K562 (cell line): ENCODE results near the gene HTR5A. TPM values are rescaled to one million over a fixed set of nuclear protein-coding genes. Genes with fewer than 3 reads are reported as not detected.

Source experiments
- ATF7 ChIP-seq: fragments of 450-650 bp; IDR thresholded peaks from 2 replicates; pipeline ENCODE4 v1.7.1; 2014; ENCODE audit warnings: mild to moderate bottlenecking, moderate library complexity
- CBFA2T3 ChIP-seq: fragments of 450-650 bp; IDR thresholded peaks from 2 replicates; pipeline ENCODE4 v1.6.1; 2017
- CBFB ChIP-seq: sonication (generic); formaldehyde crosslinking; IDR thresholded peaks from 2 replicates; pipeline ENCODE4 v1.4.0; 2020; ENCODE audit warnings: mild to moderate bottlenecking, missing genetic modification reagents
- CEBPG ChIP-seq, 3 experiments: fragments of 200-800 bp in 1 of 3; sonication (Bioruptor generic) in 1 of 3; sonication (generic) in 1 of 3; formaldehyde crosslinking in 1 of 3; IDR thresholded peaks in 2 of 3; conservative IDR thresholded peaks in 1 of 3; 2 replicates each; pipeline versions ENCODE4 v1.6.1 to v1.8.0; 2016 to 2022; ENCODE audit warnings: missing compliant biosample characterization in 2 of 3, missing genetic modification characterization in 2 of 3, mild to moderate bottlenecking in 1 of 3, missing genetic modification reagents in 1 of 3
- ESRRA ChIP-seq: fragments of 450-650 bp; IDR thresholded peaks from 2 replicates; pipeline ENCODE4 v1.6.1; 2014; ENCODE audit warnings: low read depth, mild to moderate bottlenecking, moderate library complexity, borderline replicate concordance
- FOXJ2 ChIP-seq: fragments of 200-800 bp; sonication (Bioruptor generic); IDR thresholded peaks from 2 replicates; pipeline ENCODE4 v1.6.1; 2016; ENCODE audit warnings: missing genetic modification characterization, missing compliant biosample characterization
- MXI1 ChIP-seq: IDR thresholded peaks from 2 replicates; pipeline ENCODE4 v1.6.1; 2011; ENCODE audit warnings: low read depth, mild to moderate bottlenecking, improper control_type of control experiment, low read length
- PML ChIP-seq: IDR thresholded peaks from 2 replicates; pipeline ENCODE4 v1.6.1; 2012; ENCODE audit warnings: low read length, inconsistent platforms
- RFX1 ChIP-seq: fragments of 450-650 bp; IDR thresholded peaks from 2 replicates; pipeline ENCODE4 v1.6.1; 2016; ENCODE audit warnings: mild to moderate bottlenecking, moderate library complexity
- RNF2 ChIP-seq: sonication (generic); IDR thresholded peaks from 2 replicates; pipeline ENCODE4 v1.6.1; 2016
- SMARCB1 ChIP-seq: IDR thresholded peaks from 2 replicates; pipeline ENCODE4 v1.6.1; 2011; ENCODE audit warnings: improper control_type of control experiment, low read depth; ENCODE audit not compliant: insufficient read length
- U2AF1 ChIP-seq: fragments of 200-400 bp; formaldehyde crosslinking; optimal IDR thresholded peaks from 2 replicates; pipeline ENCODE3; 2017; ENCODE audit warnings: mild to moderate bottlenecking, low read depth, low read length, moderate library complexity
- YBX1 ChIP-seq: fragments of 450-650 bp; IDR thresholded peaks from 2 replicates; pipeline ENCODE4 v1.7.1; 2016; ENCODE audit warnings: mild to moderate bottlenecking
- ZBTB7A ChIP-seq: IDR thresholded peaks from 2 replicates; pipeline ENCODE4 v1.6.1; 2011; ENCODE audit warnings: low read depth, mild to moderate bottlenecking, low read length, moderate library complexity, borderline replicate concordance; ENCODE audit not compliant: control insufficient read depth
- ZNF174 ChIP-seq: fragments of 250-450 bp; sonication (Bioruptor Pico); IDR thresholded peaks from 2 replicates; pipeline ENCODE4 v1.4.0; 2020; ENCODE audit warnings: mild to moderate bottlenecking
- ZNF444 ChIP-seq: fragments of 250-450 bp; sonication (Bioruptor Pico); IDR thresholded peaks from 2 replicates; pipeline ENCODE4 v1.4.0; 2020; ENCODE audit warnings: mild to moderate bottlenecking, moderate library complexity
- polyA plus RNA-seq, 8 experiments: library from polyadenylated mRNA; depleted of rRNA in 4 of 8; stranded (reverse) in 5 of 8; unstranded in 3 of 8; fragments of >200 nt; fragmentation: Nextera tagmentation in 2 of 8; fragmentation: Illumina TruSeq in 1 of 8; extraction: Ambion mirVana in 2 of 8; extraction: Trizol in 1 of 8; gene quantifications; 2 replicates each; pipeline versions ENCODE4 v1.2.1 to v1.2.3, GENCODE V29; 2011 to 2014; ENCODE audit warnings: inconsistent platforms in 1 of 8, missing spikeins in 1 of 8
- total RNA-seq, 7 experiments: library from RNA; depleted of rRNA in 6 of 7; stranded (reverse); fragments of >200 nt in 6 of 7; fragmentation: Illumina TruSeq in 2 of 7; extraction: Trizol in 2 of 7; gene quantifications; 2 replicates each; pipeline versions ENCODE4 v1.2.1 to v1.2.3, GENCODE V29; 2011 to 2021; ENCODE audit warnings: low replicate concordance in 1 of 7
- TF ChIP-seq, protein P1 (sequence below): fragments of 250-450 bp; sonication (Bioruptor Pico); IDR thresholded peaks from 2 replicates; pipeline ENCODE4 v1.8.0; 2022; ENCODE audit warnings: moderate library complexity, mild to moderate bottlenecking, inconsistent platforms
- TF ChIP-seq, protein P2 (sequence below): sonication (generic); formaldehyde crosslinking; IDR thresholded peaks from 2 replicates; pipeline ENCODE4 v1.8.0; 2023; ENCODE audit warnings: mild to moderate bottlenecking, missing genetic modification reagents
- TF ChIP-seq, protein P3 (sequence below): sonication (generic); formaldehyde crosslinking; IDR thresholded peaks from 2 replicates; pipeline ENCODE4 v1.8.0; 2023; ENCODE audit warnings: mild to moderate bottlenecking, missing genetic modification reagents
- TF ChIP-seq, protein P4 (sequence below): fragments of 250-450 bp; sonication (Bioruptor Pico); IDR thresholded peaks from 2 replicates; pipeline ENCODE4 v1.8.0; 2022; ENCODE audit warnings: moderate library complexity, mild to moderate bottlenecking, inconsistent platforms

HTR5A gene
- total and polyA plus RNA-seq, 9 of the 15 experiments (the other 6 are each of a cell fraction or from before 2014, with no cell fraction given), result 0.06 TPM; not detected in 8

DNA sequence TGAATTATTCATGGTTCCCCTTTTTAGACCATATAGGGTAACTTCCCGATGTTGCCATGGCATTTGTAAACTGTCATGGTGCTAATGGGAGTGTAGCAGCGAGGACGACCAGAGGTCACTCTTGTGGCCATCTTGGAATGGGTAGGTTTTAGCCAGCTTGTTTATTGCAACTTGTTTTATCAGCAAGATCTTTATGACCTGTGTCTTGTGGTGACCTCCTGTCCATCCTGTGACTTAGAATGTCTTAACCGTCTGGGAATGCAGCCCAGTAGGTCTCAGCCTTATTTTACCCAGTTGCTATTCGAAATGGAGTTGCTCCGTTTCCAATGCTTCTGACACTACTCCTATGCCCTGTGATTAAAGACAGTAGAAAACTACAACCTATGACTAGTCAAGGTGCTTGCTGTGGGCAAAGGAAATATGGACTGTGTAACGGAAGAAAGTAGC lies 48.4 kb upstream of the HTR5A start (continued):
- TF ChIP-seq ATF7, result 0 out of 2 replicates have a peak, but pooled peaks have one; percentile 10
- TF ChIP-seq, protein P1, sequence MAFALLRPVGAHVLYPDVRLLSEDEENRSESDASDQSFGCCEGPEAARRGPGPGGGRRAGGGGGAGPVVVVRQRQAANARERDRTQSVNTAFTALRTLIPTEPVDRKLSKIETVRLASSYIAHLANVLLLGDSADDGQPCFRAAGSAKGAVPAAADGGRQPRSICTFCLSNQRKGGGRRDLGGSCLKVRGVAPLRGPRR (CRISPR knock-in tag), result no peak
- no peak for TF ChIP-seq CEBPG (CRISPR knock-in tag; IDR thresholded peaks at IDR 0.05)
- TF ChIP-seq CEBPG (tag; conservative IDR thresholded peaks at IDR 0.05 in 1 of 2, IDR thresholded peaks at IDR 0.05 in 1 of 2), result no peak
- TF ChIP-seq MXI1, result no peak
- TF ChIP-seq, protein P2, sequence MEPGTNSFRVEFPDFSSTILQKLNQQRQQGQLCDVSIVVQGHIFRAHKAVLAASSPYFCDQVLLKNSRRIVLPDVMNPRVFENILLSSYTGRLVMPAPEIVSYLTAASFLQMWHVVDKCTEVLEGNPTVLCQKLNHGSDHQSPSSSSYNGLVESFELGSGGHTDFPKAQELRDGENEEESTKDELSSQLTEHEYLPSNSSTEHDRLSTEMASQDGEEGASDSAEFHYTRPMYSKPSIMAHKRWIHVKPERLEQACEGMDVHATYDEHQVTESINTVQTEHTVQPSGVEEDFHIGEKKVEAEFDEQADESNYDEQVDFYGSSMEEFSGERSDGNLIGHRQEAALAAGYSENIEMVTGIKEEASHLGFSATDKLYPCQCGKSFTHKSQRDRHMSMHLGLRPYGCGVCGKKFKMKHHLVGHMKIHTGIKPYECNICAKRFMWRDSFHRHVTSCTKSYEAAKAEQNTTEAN (CRISPR knock-in tag), result no peak
- TF ChIP-seq, protein P3, sequence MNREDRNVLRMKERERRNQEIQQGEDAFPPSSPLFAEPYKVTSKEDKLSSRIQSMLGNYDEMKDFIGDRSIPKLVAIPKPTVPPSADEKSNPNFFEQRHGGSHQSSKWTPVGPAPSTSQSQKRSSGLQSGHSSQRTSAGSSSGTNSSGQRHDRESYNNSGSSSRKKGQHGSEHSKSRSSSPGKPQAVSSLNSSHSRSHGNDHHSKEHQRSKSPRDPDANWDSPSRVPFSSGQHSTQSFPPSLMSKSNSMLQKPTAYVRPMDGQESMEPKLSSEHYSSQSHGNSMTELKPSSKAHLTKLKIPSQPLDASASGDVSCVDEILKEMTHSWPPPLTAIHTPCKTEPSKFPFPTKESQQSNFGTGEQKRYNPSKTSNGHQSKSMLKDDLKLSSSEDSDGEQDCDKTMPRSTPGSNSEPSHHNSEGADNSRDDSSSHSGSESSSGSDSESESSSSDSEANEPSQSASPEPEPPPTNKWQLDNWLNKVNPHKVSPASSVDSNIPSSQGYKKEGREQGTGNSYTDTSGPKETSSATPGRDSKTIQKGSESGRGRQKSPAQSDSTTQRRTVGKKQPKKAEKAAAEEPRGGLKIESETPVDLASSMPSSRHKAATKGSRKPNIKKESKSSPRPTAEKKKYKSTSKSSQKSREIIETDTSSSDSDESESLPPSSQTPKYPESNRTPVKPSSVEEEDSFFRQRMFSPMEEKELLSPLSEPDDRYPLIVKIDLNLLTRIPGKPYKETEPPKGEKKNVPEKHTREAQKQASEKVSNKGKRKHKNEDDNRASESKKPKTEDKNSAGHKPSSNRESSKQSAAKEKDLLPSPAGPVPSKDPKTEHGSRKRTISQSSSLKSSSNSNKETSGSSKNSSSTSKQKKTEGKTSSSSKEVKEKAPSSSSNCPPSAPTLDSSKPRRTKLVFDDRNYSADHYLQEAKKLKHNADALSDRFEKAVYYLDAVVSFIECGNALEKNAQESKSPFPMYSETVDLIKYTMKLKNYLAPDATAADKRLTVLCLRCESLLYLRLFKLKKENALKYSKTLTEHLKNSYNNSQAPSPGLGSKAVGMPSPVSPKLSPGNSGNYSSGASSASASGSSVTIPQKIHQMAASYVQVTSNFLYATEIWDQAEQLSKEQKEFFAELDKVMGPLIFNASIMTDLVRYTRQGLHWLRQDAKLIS, result no peak
- no peak for TF ChIP-seq PML
- TF ChIP-seq FOXJ2 (tag), result peak; percentile 91
- no peak for TF ChIP-seq RNF2
- no peak for TF ChIP-seq CBFA2T3
- no peak for TF ChIP-seq SMARCB1
- no peak for TF ChIP-seq CBFB (CRISPR knock-in tag)
- peak; percentile 99 for TF ChIP-seq ESRRA
- TF ChIP-seq, protein P4, sequence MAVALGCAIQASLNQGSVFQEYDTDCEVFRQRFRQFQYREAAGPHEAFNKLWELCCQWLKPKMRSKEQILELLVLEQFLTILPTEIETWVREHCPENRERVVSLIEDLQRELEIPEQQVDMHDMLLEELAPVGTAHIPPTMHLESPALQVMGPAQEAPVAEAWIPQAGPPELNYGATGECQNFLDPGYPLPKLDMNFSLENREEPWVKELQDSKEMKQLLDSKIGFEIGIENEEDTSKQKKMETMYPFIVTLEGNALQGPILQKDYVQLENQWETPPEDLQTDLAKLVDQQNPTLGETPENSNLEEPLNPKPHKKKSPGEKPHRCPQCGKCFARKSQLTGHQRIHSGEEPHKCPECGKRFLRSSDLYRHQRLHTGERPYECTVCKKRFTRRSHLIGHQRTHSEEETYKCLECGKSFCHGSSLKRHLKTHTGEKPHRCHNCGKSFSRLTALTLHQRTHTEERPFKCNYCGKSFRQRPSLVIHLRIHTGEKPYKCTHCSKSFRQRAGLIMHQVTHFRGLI, result 0 out of 2 replicates have a peak, but pooled peaks have one; percentile 4
- TF ChIP-seq U2AF1, result no peak
- no peak for TF ChIP-seq ZBTB7A
- TF ChIP-seq ZNF174 (CRISPR knock-in tag), result no peak
- no peak for TF ChIP-seq YBX1
- peak; percentile 71 for TF ChIP-seq RFX1
- no peak for TF ChIP-seq ZNF444 (CRISPR knock-in tag)
